Mucosa of descending colon (tissue), 3 donors: ENCODE data around the gene TIMP3. TPM values are rescaled to one million over a fixed set of nuclear protein-coding genes. Genes with fewer than 3 reads are reported as not detected.

ENCODE experiments used
- ATAC-seq: fragments of 200-7000 bp; cut with Tn5 transposase; one replicate; pipeline ENCODE4 v1.9.1; 2020; ENCODE audit warnings: mild to moderate bottlenecking, moderate library complexity
- DNase-seq, 3 donors: peaks; one replicate each; pipeline ENCODE4 v3.0.0-alpha.2; 2020
- H3K36me3 ChIP-seq: fragments of 200-600 bp; one replicate; pipeline ENCODE4 v1.8.0; 2021; ENCODE audit warnings: low read depth, mild to moderate bottlenecking
- H3K4me1 ChIP-seq: fragments of 200-600 bp; one replicate; pipeline ENCODE4 v1.8.0; 2021; ENCODE audit warnings: low read depth, mild to moderate bottlenecking
- H3K4me3 ChIP-seq: fragments of 200-600 bp; one replicate; pipeline ENCODE4 v1.8.0; 2021; ENCODE audit warnings: mild to moderate bottlenecking
- H3K9me3 ChIP-seq: fragments of 200-600 bp; one replicate; pipeline ENCODE4 v1.8.0; 2021; ENCODE audit warnings: mild to moderate bottlenecking
- CTCF ChIP-seq: fragments of 200-600 bp; IDR thresholded peaks from one replicate; pipeline ENCODE4 v1.8.0; 2022; ENCODE audit warnings: antibody characterized with exemption, mild to moderate bottlenecking
- intact Hi-C, 2 donors: fragments of 100-400 bp; cut with DNase I in 1 of 2; cut with micrococcal nuclease in 1 of 2; formaldehyde crosslinking; loops; one replicate each; pipeline versions ENCODE4 v1.11.0 to v1.11.1; 2022; cut with DNase I, micrococcal nuclease
- total RNA-seq, 3 donors: library from RNA; stranded (reverse); fragmentation: NEBNext Ultra II Directional in 2 of 3; extraction: Animal tissue kit (Norgen Biotek cat#: 25700) in 2 of 3; gene quantifications; one replicate each; pipeline versions ENCODE4 v1.2.1 to v1.2.4, GENCODE V29; 2021 to 2023
- donor health status: DM: no; HTN: no; CAD: no; lungs with moderate emphysema.
- donor health status: DM: no; HTN: no; CAD: no.
- donor health status: DM: no; HTN: yes; CAD: no.

The TIMP3 gene
- total RNA-seq, 3 donors from 2014 or later = 14.4 to 193 (median 49.1) TPM

GRCh38 chr22:32829451-32829851 lies 27.9 kb downstream of the TIMP3 start:
- Histone ChIP-seq H3K36me3 (no peaks in the 10 kb centered on the region), H3K4me3 (no peak overlapping the region), H3K9me3 (no peaks in the 10 kb centered on the region), H3K4me1 (peaks cover 9% of the 10 kb centered on the region)
- no peak for DNase-seq
- no peak for ATAC-seq
- no peak for TF ChIP-seq CTCF
- intact Hi-C loops = no loop called here

GRCh38 chr22:32830473-32830872 lies 29.0 kb downstream of the TIMP3 start:
- DNase-seq (no peak), ATAC-seq (no peak)
- Histone ChIP-seq H3K4me1 (peaks cover 9% of the 10 kb centered on the region), H3K9me3 (no peaks in the 10 kb centered on the region), H3K36me3 (no peaks in the 10 kb centered on the region), H3K4me3 (no peak overlapping the region)
- intact Hi-C loops = no loop called here
- no peak for TF ChIP-seq CTCF

GRCh38 chr22:32830957-32831356 lies 29.5 kb downstream of the TIMP3 start:
- no peak for TF ChIP-seq CTCF
- no peak for DNase-seq
- Histone ChIP-seq H3K36me3 (no peaks in the 10 kb centered on the region), H3K4me1 (peaks cover 9% of the 10 kb centered on the region), H3K4me3 (no peak overlapping the region), H3K9me3 (no peaks in the 10 kb centered on the region)
- ATAC-seq = no peak
- intact Hi-C loops = no loop called here

- intact Hi-C loops = no loop called here
- no peak for TF ChIP-seq CTCF
- DNase-seq = no peak
- ATAC-seq = no peak
- no peaks in the 10 kb centered on the region for H3K9me3 ChIP-seq
- peaks cover 9% of the 10 kb centered on the region for H3K4me1 ChIP-seq
- H3K36me3 ChIP-seq = no peaks in the 10 kb centered on the region
- H3K4me3 ChIP-seq = no peak overlapping the region
These were observed 30.1 kb downstream of the TIMP3 start for GRCh38 chr22:32831584-32831983.

- intact Hi-C loops = no loop called here
- H3K9me3 ChIP-seq = no peaks in the 10 kb centered on the region
- H3K36me3 ChIP-seq = no peaks in the 10 kb centered on the region
- H3K4me1 ChIP-seq = peaks cover 9% of the 10 kb centered on the region
- ATAC-seq (no peak), DNase-seq (no peak)
- no peak overlapping the region for H3K4me3 ChIP-seq
- TF ChIP-seq CTCF = no peak
These were observed 30.7 kb downstream of the TIMP3 start for GRCh38 chr22:32832174-32832573.
